H1 (cell line): ENCODE data around the gene GRIA1. TPM values are rescaled to one million over a fixed set of nuclear protein-coding genes. Genes with fewer than 3 reads are reported as not detected.

Experiments
- CBX8 ChIP-seq: fragments of 300-800, 300-1000 bp; sonication (generic); IDR thresholded peaks from 2 replicates; pipeline ENCODE4 v1.7.1; 2016; ENCODE audit warnings: low read depth, low read length, borderline replicate concordance
- RAD21 ChIP-seq, 2 experiments: IDR thresholded peaks in 1 of 2; conservative IDR thresholded peaks in 1 of 2; 2 replicates each; pipeline ENCODE4 v1.6.1; 2011; ENCODE audit warnings: low read depth in 2 of 2, low read length in 2 of 2, improper control_type of control experiment in 1 of 2, inconsistent platforms in 1 of 2, mild to moderate bottlenecking in 1 of 2, moderate library complexity in 1 of 2
- polyA plus RNA-seq, 7 experiments: library from polyadenylated mRNA; depleted of rRNA in 3 of 7; stranded (reverse) in 5 of 7; unstranded in 2 of 7; fragments of >200 nt in 5 of 7; fragments of 200-250 nt in 2 of 7; gene quantifications; 1 replicate in 5 of 7; 2 replicates in 1 of 7; 4 replicates in 1 of 7; pipeline versions ENCODE4 v1.2.1 to v1.2.3, GENCODE V29; 2011 to 2013; ENCODE audit warnings: missing spikeins in 2 of 7, mixed read lengths in 2 of 7
- total RNA-seq: library from RNA; stranded (reverse); fragmentation: NEBNext Ultra II Directional; extraction: Animal tissue kit (Norgen Biotek cat#: 25700); gene quantifications from 2 replicates; pipeline ENCODE4 v1.2.1, GENCODE V29; 2021

Gene GRIA1
- total and polyA plus RNA-seq, 2 of the 8 experiments (the other 6 are each of a cell fraction or from before 2014, with no cell fraction given): 0.97 to 2.5 TPM

GRCh38 chr5:153460421-153460820, 30.0 kb upstream of the GRIA1 start (continued):
- TF ChIP-seq RAD21 (IDR thresholded peaks at IDR 0.05 in 1 of 2, conservative IDR thresholded peaks at IDR 0.05 in 1 of 2; ENCODE audit: low read depth in 2 of 2, low read length in 2 of 2): no peak
- TF ChIP-seq CBX8: no peak
